GM06990 (cell line): Measurements from ENCODE around the gene CAMTA1.

ENCODE experiments used
- DNase-seq: peaks from one replicate; pipeline ENCODE4 v3.0.0-alpha.2; 2011; ENCODE audit not compliant: insufficient read length; ENCODE audit errors: extremely low read depth
- H3K27me3 ChIP-seq: replicated peaks from 2 replicates; pipeline ENCODE4 v1.6.0; 2011; ENCODE audit warnings: low read length; ENCODE audit not compliant: control insufficient read depth, insufficient read depth
- H3K36me3 ChIP-seq: 2 replicates; pipeline ENCODE4 v1.5.1; 2011; ENCODE audit warnings: low read length; ENCODE audit not compliant: control insufficient read depth, insufficient read depth
- H3K4me3 ChIP-seq: replicated peaks from 2 replicates; pipeline ENCODE4 v1.5.1; 2011; ENCODE audit warnings: low read depth, mild to moderate bottlenecking, control low read depth, low read length
- CTCF ChIP-seq: IDR thresholded peaks from 2 replicates; pipeline ENCODE4 v1.5.1; 2011; ENCODE audit warnings: low read length, control low read depth, mild to moderate bottlenecking, inconsistent platforms; ENCODE audit not compliant: insufficient read depth, poor library complexity, severe bottlenecking

The CAMTA1 gene

GRCh38 chr1:7781501-7781900, 996.2 kb downstream of the CAMTA1 start:
- peaks cover 6% of the 10 kb centered on the region for H3K36me3 ChIP-seq
- no peak for TF ChIP-seq CTCF
- DNase-seq = no peak
- H3K4me3 ChIP-seq = no peak overlapping the region
- H3K27me3 ChIP-seq = no peaks in the 10 kb centered on the region

- H3K36me3 ChIP-seq = peaks cover 6% of the 10 kb centered on the region
Measured at GRCh38 chr1:7781923-7782495, 996.8 kb downstream of the CAMTA1 start.

GRCh38 chr1:7783178-7783711, 998.0 kb downstream of the CAMTA1 start:
- H3K27me3 ChIP-seq = no peaks in the 10 kb centered on the region
- peak; percentile 66 for DNase-seq
- peak overlapping the region; percentile 64 for H3K4me3 ChIP-seq
- TF ChIP-seq CTCF = no peak
- peaks cover 2% of the 10 kb centered on the region; the same call in 1 of the 2 replicates for H3K36me3 ChIP-seq

More at GRCh38 chr1:7781923-7782495, 996.8 kb downstream of the CAMTA1 start:
- no peaks in the 10 kb centered on the region for H3K27me3 ChIP-seq
- DNase-seq = peak; percentile 28
- TF ChIP-seq CTCF = no peak
- H3K4me3 ChIP-seq = no peak overlapping the region

- TF ChIP-seq CTCF = no peak
- DNase-seq = peak; percentile 94
- Histone ChIP-seq H3K27me3 (no peaks in the 10 kb centered on the region), H3K4me3 (peak within 1 kb of the TSS; percentile 64), H3K36me3 (peaks cover 2% of the 10 kb centered on the region; the same call in 1 of the 2 replicates)
Measured at GRCh38 chr1:7783826-7784491, 998.7 kb downstream of the CAMTA1 start, which contains the start of gene PER3. Gene PER3, plus strand, starts transcription at chr1:7784291. Its CDS starts 587 bp downstream, at chr1:7784878.

- Histone ChIP-seq H3K36me3 (no peaks in the 10 kb centered on the region), H3K27me3 (no peaks in the 10 kb centered on the region), H3K4me3 (no peak overlapping the region; the same call in 1 of the 2 replicates)
- DNase-seq = peak; percentile 15
- no peak for TF ChIP-seq CTCF
Measured at GRCh38 chr1:7784492-7785071, 999.3 kb downstream of the CAMTA1 start.
